ENCODE results near the gene KRTAP20-4.

KRTAP20-4 gene

DNA sequence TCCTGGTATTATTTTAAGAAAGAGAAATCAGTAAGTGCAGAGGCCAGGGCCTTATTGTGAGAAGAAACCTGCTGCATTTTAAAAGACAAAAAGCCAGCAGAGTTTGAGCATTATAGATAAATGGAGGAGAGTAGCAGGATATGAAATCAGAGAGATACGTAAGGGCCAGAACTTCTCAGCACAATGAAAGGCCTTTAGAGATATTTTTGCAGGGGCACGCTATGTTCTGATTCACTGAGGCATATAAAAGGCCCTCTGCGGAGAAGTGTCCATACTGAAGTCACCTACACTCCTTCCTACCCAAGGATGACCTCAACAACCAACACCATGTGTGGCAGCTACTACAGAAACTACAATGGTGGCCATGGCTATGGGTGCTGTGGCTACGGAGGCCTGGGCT, 28.3 kb upstream of the KRTAP20-4 start, which contains the start of gene KRTAP6-3:
TSS of gene KRTAP6-3 (plus strand) at position 301 of the 400 bp plus-strand sequence. CDS start at position 307, 6 bp downstream.
- Histone ChIP-seq H3K9me3 (ENCODE audit: insufficient read depth, low read depth, low read length) (no peaks in the 10 kb centered on the region), H3K27me3 (ENCODE audit: insufficient read depth, low read length, poor library complexity, severe bottlenecking) (no peaks in the 10 kb centered on the region), H3K36me3 (ENCODE audit: insufficient read depth, low read length) (no peaks in the 10 kb centered on the region), H2AFZ (ENCODE audit: low read length) (no peak within 1 kb of the TSS), H3K9ac (ENCODE audit: low read depth, low read length, poor library complexity, severe bottlenecking) (no peak within 1 kb of the TSS), H3K4me3 (ENCODE audit: low read length, poor library complexity, severe bottlenecking) (no peak within 1 kb of the TSS), H3F3A (ENCODE audit: low read depth) (no peaks in the 10 kb centered on the region), H3K4me2 (ENCODE audit: low read depth, low read length, poor library complexity, severe bottlenecking) (no peak within 1 kb of the TSS), H3K4me1 (ENCODE audit: insufficient read depth, low read length, poor library complexity, severe bottlenecking) (no peaks in the 10 kb centered on the region), H3K79me2 (ENCODE audit: insufficient read depth, low read length) (no peaks in the 10 kb centered on the region), H3K9me2 (replicated peaks; ENCODE audit: low read depth, low read length) (no peaks in the 10 kb centered on the region), H4K20me1 (ENCODE audit: insufficient read depth, low read length, poor library complexity, severe bottlenecking) (no peaks in the 10 kb centered on the region)
- TF ChIP-seq EZH2phosphoT487 (IDR thresholded peaks at IDR 0.05; ENCODE audit: borderline replicate concordance) (no peak), CTCF (conservative IDR thresholded peaks at IDR 0.05; ENCODE audit: low read length) (no peak)

GRCh38 chr21:30598802-30599201, 21.6 kb upstream of the KRTAP20-4 start, which contains the start of gene KRTAP6-2:
TSS of gene KRTAP6-2 (minus strand) at chr21:30598902. CDS start at chr21:30598874, 28 bp downstream.
- no peaks in the 10 kb centered on the region for H3K79me2 ChIP-seq (ENCODE audit: insufficient read depth, low read length)
- no peaks in the 10 kb centered on the region for H3K9me2 ChIP-seq (replicated peaks; ENCODE audit: low read depth, low read length)
- H4K20me1 ChIP-seq (ENCODE audit: insufficient read depth, low read length, poor library complexity, severe bottlenecking) = no peaks in the 10 kb centered on the region
- no peak within 1 kb of the TSS for H3K4me2 ChIP-seq (ENCODE audit: low read depth, low read length, poor library complexity, severe bottlenecking)
- H3F3A ChIP-seq (ENCODE audit: low read depth) = no peaks in the 10 kb centered on the region
- H3K36me3 ChIP-seq (ENCODE audit: insufficient read depth, low read length) = no peaks in the 10 kb centered on the region
- TF ChIP-seq CTCF (conservative IDR thresholded peaks at IDR 0.05; ENCODE audit: low read length) (no peak), EZH2phosphoT487 (IDR thresholded peaks at IDR 0.05; ENCODE audit: borderline replicate concordance) (no peak)
- H3K9me3 ChIP-seq (ENCODE audit: insufficient read depth, low read depth, low read length) = 0 out of 2 replicates have a peak, but pooled peaks cover 3% of the 10 kb centered on the region
- no peaks in the 10 kb centered on the region for H3K27me3 ChIP-seq (ENCODE audit: insufficient read depth, low read length, poor library complexity, severe bottlenecking)
- no peaks in the 10 kb centered on the region for H3K4me1 ChIP-seq (ENCODE audit: insufficient read depth, low read length, poor library complexity, severe bottlenecking)
- H3K4me3 ChIP-seq (ENCODE audit: low read length, poor library complexity, severe bottlenecking) = no peak within 1 kb of the TSS
- H2AFZ ChIP-seq (ENCODE audit: low read length) = no peak within 1 kb of the TSS
- no peak within 1 kb of the TSS for H3K9ac ChIP-seq (ENCODE audit: low read depth, low read length, poor library complexity, severe bottlenecking)

DNA sequence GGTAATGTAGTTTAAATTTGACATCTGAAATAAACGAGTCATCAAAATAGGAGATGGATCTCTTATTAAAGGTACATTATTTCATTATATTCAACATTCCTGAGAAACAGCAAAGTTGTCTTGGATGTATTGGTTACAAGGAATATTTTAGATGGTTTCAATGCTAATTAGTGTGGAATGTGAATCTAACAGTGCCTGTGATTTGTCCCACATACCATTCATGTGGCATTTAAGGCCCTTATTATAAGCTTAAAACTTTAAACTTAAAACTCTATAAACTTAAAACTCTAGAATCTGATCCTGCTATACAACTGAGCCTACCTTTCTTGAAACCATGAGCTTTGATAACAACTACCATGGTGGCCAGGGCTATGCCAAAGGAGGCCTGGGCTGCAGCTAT, 19.6 kb upstream of the KRTAP20-4 start, which contains the start of gene KRTAP22-1:
TSS of gene KRTAP22-1 (plus strand) at position 301 of the 400 bp plus-strand sequence.
- Histone ChIP-seq H3K27me3 (ENCODE audit: insufficient read depth, low read length, poor library complexity, severe bottlenecking) (no peaks in the 10 kb centered on the region), H3K4me1 (ENCODE audit: insufficient read depth, low read length, poor library complexity, severe bottlenecking) (no peaks in the 10 kb centered on the region), H2AFZ (ENCODE audit: low read length) (no peak within 1 kb of the TSS), H3K4me3 (ENCODE audit: low read length, poor library complexity, severe bottlenecking) (no peak within 1 kb of the TSS), H3K4me2 (ENCODE audit: low read depth, low read length, poor library complexity, severe bottlenecking) (no peak within 1 kb of the TSS), H4K20me1 (ENCODE audit: insufficient read depth, low read length, poor library complexity, severe bottlenecking) (no peaks in the 10 kb centered on the region), H3K79me2 (ENCODE audit: insufficient read depth, low read length) (no peaks in the 10 kb centered on the region), H3K36me3 (ENCODE audit: insufficient read depth, low read length) (no peaks in the 10 kb centered on the region), H3K9me3 (ENCODE audit: insufficient read depth, low read depth, low read length) (0 out of 2 replicates have a peak, but pooled peaks cover 3% of the 10 kb centered on the region), H3K9me2 (replicated peaks; ENCODE audit: low read depth, low read length) (no peaks in the 10 kb centered on the region), H3F3A (ENCODE audit: low read depth) (no peaks in the 10 kb centered on the region), H3K9ac (ENCODE audit: low read depth, low read length, poor library complexity, severe bottlenecking) (no peak within 1 kb of the TSS)
- no peak for TF ChIP-seq CTCF (conservative IDR thresholded peaks at IDR 0.05; ENCODE audit: low read length)
- no peak for TF ChIP-seq EZH2phosphoT487 (IDR thresholded peaks at IDR 0.05; ENCODE audit: borderline replicate concordance)

Data from Loucy (cell line).